ENCODE data around the gene HEPN1. TPM values are rescaled to one million over a fixed set of nuclear protein-coding genes. Genes with fewer than 3 reads are reported as not detected.

Gene HEPN1
- total and polyA plus RNA-seq, 2 of the 8 experiments (the other 6 are each of a cell fraction or from before 2014, with no cell fraction given) = not detected

- TF ChIP-seq KDM5A (IDR thresholded peaks at IDR 0.05; ENCODE audit: low read length) = no peak
- TF ChIP-seq BCL11A (IDR thresholded peaks at IDR 0.05; ENCODE audit: low read depth in 2 of 2, low read length in 2 of 2) = no peak
These were observed 40.9 kb upstream of the HEPN1 start (continued) for GRCh38 chr11:124877910-124878758.
